ENCODE measurements around the gene SMIM41.

DNA sequence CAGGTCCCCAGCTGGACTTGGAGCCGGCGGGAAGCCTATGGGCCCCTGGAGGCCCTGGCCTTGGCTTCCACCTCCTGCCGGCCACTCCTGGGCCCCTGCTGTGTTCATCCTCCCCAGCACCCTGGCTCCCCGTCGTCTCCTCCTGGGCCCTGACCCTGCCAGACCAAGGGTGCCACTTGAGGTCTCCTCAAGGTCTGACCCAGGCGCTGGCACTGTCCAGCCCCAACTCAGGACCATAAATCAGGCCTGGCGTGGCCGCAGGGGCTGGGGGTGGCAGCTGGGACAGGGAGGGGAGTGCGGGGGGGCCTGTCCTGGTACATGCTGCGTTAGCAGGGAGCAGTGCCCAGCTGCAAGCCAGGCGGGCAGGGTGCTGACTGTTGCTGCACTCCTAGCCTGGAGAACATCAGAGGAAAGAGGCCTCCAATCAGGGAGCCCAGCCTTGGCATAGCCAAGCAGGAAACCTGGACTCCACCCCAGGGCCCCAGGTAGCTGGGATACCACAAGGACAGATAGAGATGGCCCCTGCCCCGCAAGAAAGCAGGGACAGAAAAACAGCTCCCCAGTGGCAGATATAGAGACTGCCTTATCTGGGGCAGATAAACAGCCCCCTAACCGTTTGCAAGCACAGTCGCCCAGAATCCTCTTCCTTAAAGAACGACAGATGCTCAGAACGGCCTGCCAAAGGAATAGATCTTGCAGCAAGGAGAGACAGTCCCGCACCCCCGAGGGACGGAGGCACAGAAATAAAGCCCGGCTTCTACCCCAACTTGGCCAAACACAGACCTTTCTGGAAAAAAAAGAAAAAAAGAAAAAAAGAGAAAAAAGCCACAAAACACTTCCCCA lies 16.2 kb upstream of the SMIM41 start:
- TF ChIP-seq, protein P1, sequence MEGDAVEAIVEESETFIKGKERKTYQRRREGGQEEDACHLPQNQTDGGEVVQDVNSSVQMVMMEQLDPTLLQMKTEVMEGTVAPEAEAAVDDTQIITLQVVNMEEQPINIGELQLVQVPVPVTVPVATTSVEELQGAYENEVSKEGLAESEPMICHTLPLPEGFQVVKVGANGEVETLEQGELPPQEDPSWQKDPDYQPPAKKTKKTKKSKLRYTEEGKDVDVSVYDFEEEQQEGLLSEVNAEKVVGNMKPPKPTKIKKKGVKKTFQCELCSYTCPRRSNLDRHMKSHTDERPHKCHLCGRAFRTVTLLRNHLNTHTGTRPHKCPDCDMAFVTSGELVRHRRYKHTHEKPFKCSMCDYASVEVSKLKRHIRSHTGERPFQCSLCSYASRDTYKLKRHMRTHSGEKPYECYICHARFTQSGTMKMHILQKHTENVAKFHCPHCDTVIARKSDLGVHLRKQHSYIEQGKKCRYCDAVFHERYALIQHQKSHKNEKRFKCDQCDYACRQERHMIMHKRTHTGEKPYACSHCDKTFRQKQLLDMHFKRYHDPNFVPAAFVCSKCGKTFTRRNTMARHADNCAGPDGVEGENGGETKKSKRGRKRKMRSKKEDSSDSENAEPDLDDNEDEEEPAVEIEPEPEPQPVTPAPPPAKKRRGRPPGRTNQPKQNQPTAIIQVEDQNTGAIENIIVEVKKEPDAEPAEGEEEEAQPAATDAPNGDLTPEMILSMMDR (IDR thresholded peaks at IDR 0.05; ENCODE audit: low read length) = no peak
- no peak for TF ChIP-seq EZH2phosphoT487 (IDR thresholded peaks at IDR 0.05; ENCODE audit: low read length)
